HEK293 (cell line): Measurements from ENCODE around the gene PTTG2.

ENCODE experiments used
- CTCF ChIA-PET: fragments of 350-600 bp; formaldehyde crosslinking; extraction: SDS; loops from one replicate; lab custom pipeline; 2021; ENCODE audit warnings: antibody characterized with exemption; lab: Yijun Ruan, JAX
- POLR2A ChIA-PET: fragments of 300-600 bp; formaldehyde crosslinking; extraction: SDS; loops from one replicate; lab custom pipeline; 2020; ENCODE audit warnings: antibody characterized with exemption, inconsistent platforms; lab: Yijun Ruan, JAX
- H3K27ac ChIP-seq: fragments of 200-500 bp; sonication (Bioruptor generic); 2 replicates; pipeline ENCODE4 v1.5.1; 2014; ENCODE audit warnings: low read depth, low read length, control low read depth, inconsistent platforms; ENCODE audit errors: extremely low read depth
- H3K36me3 ChIP-seq, 2 experiments: fragments of 200-500 bp in 1 of 2; sonication (Bioruptor generic) in 1 of 2; 1 replicate in 1 of 2; 2 replicates in 1 of 2; pipeline ENCODE4 v1.5.1; 2014 to 2017; ENCODE audit warnings: inconsistent platforms in 2 of 2, low read length in 2 of 2; ENCODE audit not compliant: control insufficient read depth in 2 of 2, insufficient read depth in 1 of 2
- H3K4me1 ChIP-seq: fragments of 200-500 bp; sonication (Bioruptor generic); 2 replicates; pipeline ENCODE4 v1.5.1; 2014; ENCODE audit warnings: mild to moderate bottlenecking, low read length, inconsistent platforms; ENCODE audit not compliant: control insufficient read depth, insufficient read depth
- H3K4me3 ChIP-seq: 2 replicates; pipeline ENCODE4 v1.5.1; 2011; ENCODE audit warnings: low read depth, mild to moderate bottlenecking, control low read depth, low read length, moderate library complexity
- H3K9me3 ChIP-seq: fragments of 200-500 bp; sonication (Bioruptor generic); 2 replicates; pipeline ENCODE4 v1.5.1; 2014; ENCODE audit warnings: low read depth, low read length, inconsistent platforms; ENCODE audit not compliant: control insufficient read depth, insufficient read depth
- IKZF3 ChIP-seq: fragments of 450-650 bp; IDR thresholded peaks from 2 replicates; pipeline ENCODE4 v1.5.0; 2018; ENCODE audit warnings: missing biosample characterization, mild to moderate bottlenecking, missing genetic modification characterization, moderate library complexity
- TCF7L2 ChIP-seq: IDR thresholded peaks from 2 replicates; pipeline ENCODE4 v1.6.1; 2011; ENCODE audit warnings: low read depth, mild to moderate bottlenecking, inconsistent platforms, low read length, moderate library complexity, borderline replicate concordance
- ZBTB21 ChIP-seq: fragments of 450-650 bp; formaldehyde crosslinking; IDR thresholded peaks from 2 replicates; pipeline ENCODE4 v1.5.1; 2017; ENCODE audit warnings: missing biosample characterization, missing genetic modification characterization
- ZBTB8A ChIP-seq: fragments of 450-650 bp; formaldehyde crosslinking; IDR thresholded peaks from 2 replicates; pipeline ENCODE4 v1.5.1; 2016; ENCODE audit warnings: missing biosample characterization, missing genetic modification characterization
- ZFP37 ChIP-seq: fragments of 450-650 bp; formaldehyde crosslinking; IDR thresholded peaks from 2 replicates; pipeline ENCODE4 v1.5.1; 2016; ENCODE audit warnings: missing biosample characterization, missing genetic modification characterization
- ZNF140 ChIP-seq: fragments of 450-650 bp; formaldehyde crosslinking; IDR thresholded peaks from 2 replicates; pipeline ENCODE4 v1.5.1; 2016; ENCODE audit warnings: missing biosample characterization, missing genetic modification characterization
- ZNF146 ChIP-seq: fragments of 450-650 bp; formaldehyde crosslinking; IDR thresholded peaks from 2 replicates; pipeline ENCODE4 v1.5.1; 2016; ENCODE audit warnings: missing biosample characterization, missing genetic modification characterization
- ZNF24 ChIP-seq: fragments of 450-650 bp; formaldehyde crosslinking; IDR thresholded peaks from 2 replicates; pipeline ENCODE4 v1.5.1; 2016; ENCODE audit warnings: missing biosample characterization, missing genetic modification characterization
- ZNF248 ChIP-seq: fragments of 450-650 bp; formaldehyde crosslinking; IDR thresholded peaks from 2 replicates; pipeline ENCODE4 v1.5.1; 2017; ENCODE audit warnings: missing biosample characterization, missing genetic modification characterization
- ZNF266 ChIP-seq: fragments of 450-650 bp; formaldehyde crosslinking; IDR thresholded peaks from 2 replicates; pipeline ENCODE4 v1.5.1; 2016; ENCODE audit warnings: missing biosample characterization, missing genetic modification characterization, low read depth
- ZNF302 ChIP-seq: fragments of 450-650 bp; formaldehyde crosslinking; IDR thresholded peaks from 2 replicates; pipeline ENCODE4 v1.5.1; 2016; ENCODE audit warnings: missing biosample characterization, missing genetic modification characterization, low read depth
- ZNF391 ChIP-seq: fragments of 450-650 bp; formaldehyde crosslinking; IDR thresholded peaks from 2 replicates; pipeline ENCODE4 v1.5.1; 2016; ENCODE audit warnings: low read depth, missing biosample characterization, missing genetic modification characterization, borderline replicate concordance
- ZNF404 ChIP-seq: fragments of 450-650 bp; formaldehyde crosslinking; IDR thresholded peaks from 2 replicates; pipeline ENCODE4 v1.5.1; 2017; ENCODE audit warnings: missing biosample characterization, missing genetic modification characterization
- ZNF433 ChIP-seq: fragments of 450-650 bp; formaldehyde crosslinking; IDR thresholded peaks from 2 replicates; pipeline ENCODE4 v1.5.1; 2016; ENCODE audit warnings: missing biosample characterization, missing genetic modification characterization, low read depth
- ZNF501 ChIP-seq: fragments of 450-650 bp; formaldehyde crosslinking; IDR thresholded peaks from 2 replicates; pipeline ENCODE4 v1.5.1; 2016; ENCODE audit warnings: missing biosample characterization, missing genetic modification characterization
- ZNF510 ChIP-seq: fragments of 450-650 bp; formaldehyde crosslinking; IDR thresholded peaks from 2 replicates; pipeline ENCODE4 v1.5.1; 2018; ENCODE audit warnings: mild to moderate bottlenecking, missing genetic modification characterization, missing biosample characterization; ENCODE audit not compliant: insufficient replicate concordance
- ZNF530 ChIP-seq: fragments of 450-650 bp; formaldehyde crosslinking; IDR thresholded peaks from 2 replicates; pipeline ENCODE4 v1.5.1; 2016; ENCODE audit warnings: low read depth, missing biosample characterization, missing genetic modification characterization
- ZNF555 ChIP-seq: fragments of 450-650 bp; formaldehyde crosslinking; conservative IDR thresholded peaks from 2 replicates; pipeline ENCODE4 v1.5.1; 2017; ENCODE audit warnings: missing biosample characterization, mild to moderate bottlenecking, missing genetic modification characterization, inconsistent platforms
- ZNF596 ChIP-seq: fragments of 450-650 bp; IDR thresholded peaks from 2 replicates; pipeline ENCODE4 v1.5.0; 2018; ENCODE audit warnings: missing biosample characterization, mild to moderate bottlenecking, missing genetic modification characterization, moderate library complexity
- ZNF626 ChIP-seq: fragments of 450-650 bp; sonication (Bioruptor Pico); formaldehyde crosslinking; IDR thresholded peaks from 2 replicates; pipeline ENCODE4 v1.5.1; 2018; ENCODE audit warnings: missing biosample characterization, missing genetic modification characterization, inconsistent platforms
- ZSCAN30 ChIP-seq: fragments of 450-650 bp; IDR thresholded peaks from 2 replicates; pipeline ENCODE4 v1.5.1; 2018; ENCODE audit warnings: missing biosample characterization, mild to moderate bottlenecking, missing genetic modification characterization, moderate library complexity
- TF ChIP-seq, protein P1 (sequence below): fragments of 450-650 bp; formaldehyde crosslinking; IDR thresholded peaks from 2 replicates; pipeline ENCODE4 v1.5.1; 2016; ENCODE audit warnings: missing biosample characterization, missing genetic modification characterization
- TF ChIP-seq, protein P2 (sequence below): fragments of 450-650 bp; formaldehyde crosslinking; IDR thresholded peaks from 2 replicates; pipeline ENCODE4; 2016; ENCODE audit warnings: missing biosample characterization, missing genetic modification characterization
- TF ChIP-seq, protein P3 (sequence below): fragments of 450-650 bp; formaldehyde crosslinking; IDR thresholded peaks from 2 replicates; pipeline ENCODE4 v1.5.1; 2016; ENCODE audit warnings: missing biosample characterization, missing genetic modification characterization, borderline replicate concordance
- TF ChIP-seq, protein P4 (sequence below): fragments of 450-650 bp; IDR thresholded peaks from 2 replicates; pipeline ENCODE4 v1.5.1; 2018; ENCODE audit warnings: missing biosample characterization, mild to moderate bottlenecking, missing genetic modification characterization

Gene PTTG2

GRCh38 chr4:37956941-37957340, 3.3 kb upstream of the PTTG2 start:
- Histone ChIP-seq H3K4me3 (no peak overlapping the region), H3K36me3 (no peaks in the 10 kb centered on the region), H3K9me3 (no peaks in the 10 kb centered on the region), H3K4me1 (no peaks in the 10 kb centered on the region), H3K27ac (no peak overlapping the region)
- CTCF ChIA-PET: interaction anchor here (0.6 kb wide), 1 partner anchor 39 kb away, joined by 3 read pairs; no protein-coding TSS in a partner anchor
- POLR2A ChIA-PET: no interaction called here
- no peak for TF ChIP-seq ZNF433 (tag by site-specific recombination)
- TF ChIP-seq ZFP37 (tag by site-specific recombination): no peak
- TF ChIP-seq ZNF266 (tag by site-specific recombination): no peak
- TF ChIP-seq, protein P1, sequence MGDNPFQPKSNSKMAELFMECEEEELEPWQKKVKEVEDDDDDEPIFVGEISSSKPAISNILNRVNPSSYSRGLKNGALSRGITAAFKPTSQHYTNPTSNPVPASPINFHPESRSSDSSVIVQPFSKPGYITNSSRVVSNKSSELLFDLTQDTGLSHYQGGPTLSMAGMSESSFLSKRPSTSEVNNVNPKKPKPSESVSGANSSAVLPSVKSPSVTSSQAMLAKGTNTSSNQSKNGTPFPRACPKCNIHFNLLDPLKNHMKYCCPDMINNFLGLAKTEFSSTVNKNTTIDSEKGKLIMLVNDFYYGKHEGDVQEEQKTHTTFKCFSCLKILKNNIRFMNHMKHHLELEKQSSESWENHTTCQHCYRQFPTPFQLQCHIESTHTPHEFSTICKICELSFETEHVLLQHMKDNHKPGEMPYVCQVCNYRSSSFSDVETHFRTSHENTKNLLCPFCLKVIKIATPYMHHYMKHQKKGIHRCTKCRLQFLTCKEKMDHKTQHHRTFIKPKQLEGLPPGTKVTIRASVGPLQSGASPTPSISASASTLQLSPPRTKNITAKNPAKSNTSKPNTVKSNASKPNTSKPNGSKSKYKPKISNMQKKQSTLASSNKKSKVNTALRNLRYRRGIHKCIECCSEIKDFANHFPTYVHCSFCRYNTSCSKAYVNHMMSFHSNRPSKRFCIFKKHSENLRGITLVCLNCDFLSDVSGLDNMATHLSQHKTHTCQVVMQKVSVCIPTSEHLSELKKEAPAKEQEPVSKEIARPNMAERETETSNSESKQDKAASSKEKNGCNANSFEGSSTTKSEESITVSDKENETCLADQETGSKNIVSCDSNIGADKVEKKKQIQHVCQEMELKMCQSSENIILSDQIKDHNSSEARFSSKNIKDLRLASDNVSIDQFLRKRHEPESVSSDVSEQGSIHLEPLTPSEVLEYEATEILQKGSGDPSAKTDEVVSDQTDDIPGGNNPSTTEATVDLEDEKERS (tag by site-specific recombination): no peak
- TF ChIP-seq ZNF404 (tag by site-specific recombination): no peak
- TF ChIP-seq, protein P2, sequence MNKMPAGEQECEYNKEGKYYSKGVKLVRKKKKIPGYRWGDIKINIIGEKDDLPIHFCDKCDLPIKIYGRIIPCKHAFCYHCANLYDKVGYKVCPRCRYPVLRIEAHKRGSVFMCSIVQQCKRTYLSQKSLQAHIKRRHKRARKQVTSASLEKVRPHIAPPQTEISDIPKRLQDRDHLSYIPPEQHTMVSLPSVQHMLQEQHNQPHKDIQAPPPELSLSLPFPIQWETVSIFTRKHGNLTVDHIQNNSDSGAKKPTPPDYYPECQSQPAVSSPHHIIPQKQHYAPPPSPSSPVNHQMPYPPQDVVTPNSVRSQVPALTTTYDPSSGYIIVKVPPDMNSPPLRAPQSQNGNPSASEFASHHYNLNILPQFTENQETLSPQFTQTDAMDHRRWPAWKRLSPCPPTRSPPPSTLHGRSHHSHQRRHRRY: no peak
- TF ChIP-seq ZBTB21 (tag by site-specific recombination): no peak
- TF ChIP-seq IKZF3: no peak
- no peak for TF ChIP-seq ZNF140 (tag by site-specific recombination)
- TF ChIP-seq ZNF24: no peak
- no peak for TF ChIP-seq TCF7L2
- no peak for TF ChIP-seq ZNF530 (tag by site-specific recombination)
- TF ChIP-seq ZNF510: no peak
- TF ChIP-seq ZBTB8A (tag by site-specific recombination): no peak
- no peak for TF ChIP-seq ZNF391 (tag by site-specific recombination)
- TF ChIP-seq, protein P3, sequence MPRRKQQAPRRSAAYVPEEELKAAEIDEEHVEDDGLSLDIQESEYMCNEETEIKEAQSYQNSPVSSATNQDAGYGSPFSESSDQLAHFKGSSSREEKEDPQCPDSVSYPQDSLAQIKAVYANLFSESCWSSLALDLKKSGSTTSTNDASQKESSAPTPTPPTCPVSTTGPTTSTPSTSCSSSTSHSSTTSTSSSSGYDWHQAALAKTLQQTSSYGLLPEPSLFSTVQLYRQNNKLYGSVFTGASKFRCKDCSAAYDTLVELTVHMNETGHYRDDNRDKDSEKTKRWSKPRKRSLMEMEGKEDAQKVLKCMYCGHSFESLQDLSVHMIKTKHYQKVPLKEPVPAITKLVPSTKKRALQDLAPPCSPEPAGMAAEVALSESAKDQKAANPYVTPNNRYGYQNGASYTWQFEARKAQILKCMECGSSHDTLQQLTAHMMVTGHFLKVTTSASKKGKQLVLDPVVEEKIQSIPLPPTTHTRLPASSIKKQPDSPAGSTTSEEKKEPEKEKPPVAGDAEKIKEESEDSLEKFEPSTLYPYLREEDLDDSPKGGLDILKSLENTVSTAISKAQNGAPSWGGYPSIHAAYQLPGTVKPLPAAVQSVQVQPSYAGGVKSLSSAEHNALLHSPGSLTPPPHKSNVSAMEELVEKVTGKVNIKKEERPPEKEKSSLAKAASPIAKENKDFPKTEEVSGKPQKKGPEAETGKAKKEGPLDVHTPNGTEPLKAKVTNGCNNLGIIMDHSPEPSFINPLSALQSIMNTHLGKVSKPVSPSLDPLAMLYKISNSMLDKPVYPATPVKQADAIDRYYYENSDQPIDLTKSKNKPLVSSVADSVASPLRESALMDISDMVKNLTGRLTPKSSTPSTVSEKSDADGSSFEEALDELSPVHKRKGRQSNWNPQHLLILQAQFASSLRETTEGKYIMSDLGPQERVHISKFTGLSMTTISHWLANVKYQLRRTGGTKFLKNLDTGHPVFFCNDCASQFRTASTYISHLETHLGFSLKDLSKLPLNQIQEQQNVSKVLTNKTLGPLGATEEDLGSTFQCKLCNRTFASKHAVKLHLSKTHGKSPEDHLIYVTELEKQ (tag by site-specific recombination): no peak
- no peak for TF ChIP-seq ZSCAN30
- TF ChIP-seq, all 188 proteins: peak for 0

GRCh38 chr4:37958932-37959331, 1.3 kb upstream of the PTTG2 start:
- ChIA-PET CTCF (no interaction called here), POLR2A (no interaction called here)
- H3K27ac ChIP-seq: no peak overlapping the region
- no peak overlapping the region for H3K4me3 ChIP-seq
- no peaks in the 10 kb centered on the region for H3K4me1 ChIP-seq
- H3K36me3 ChIP-seq: no peaks in the 10 kb centered on the region
- H3K9me3 ChIP-seq: no peaks in the 10 kb centered on the region
- TF ChIP-seq, protein P4, sequence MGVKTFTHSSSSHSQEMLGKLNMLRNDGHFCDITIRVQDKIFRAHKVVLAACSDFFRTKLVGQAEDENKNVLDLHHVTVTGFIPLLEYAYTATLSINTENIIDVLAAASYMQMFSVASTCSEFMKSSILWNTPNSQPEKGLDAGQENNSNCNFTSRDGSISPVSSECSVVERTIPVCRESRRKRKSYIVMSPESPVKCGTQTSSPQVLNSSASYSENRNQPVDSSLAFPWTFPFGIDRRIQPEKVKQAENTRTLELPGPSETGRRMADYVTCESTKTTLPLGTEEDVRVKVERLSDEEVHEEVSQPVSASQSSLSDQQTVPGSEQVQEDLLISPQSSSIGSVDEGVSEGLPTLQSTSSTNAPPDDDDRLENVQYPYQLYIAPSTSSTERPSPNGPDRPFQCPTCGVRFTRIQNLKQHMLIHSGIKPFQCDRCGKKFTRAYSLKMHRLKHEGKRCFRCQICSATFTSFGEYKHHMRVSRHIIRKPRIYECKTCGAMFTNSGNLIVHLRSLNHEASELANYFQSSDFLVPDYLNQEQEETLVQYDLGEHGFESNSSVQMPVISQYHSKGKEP: no peak
- TF ChIP-seq ZNF501 (tag by site-specific recombination): no peak
- TF ChIP-seq ZNF555 (tag by site-specific recombination): no peak
- TF ChIP-seq ZNF596 (tag by site-specific recombination): no peak
- no peak for TF ChIP-seq ZNF146 (tag by site-specific recombination)
- no peak for TF ChIP-seq ZNF302 (tag by site-specific recombination)
- TF ChIP-seq ZNF248 (tag by site-specific recombination): no peak
- TF ChIP-seq ZNF626 (tag by site-specific recombination): no peak
